Bronchial epithelial cell (primary cell): ENCODE data around the gene TSC22D4. TPM values are rescaled to one million over a fixed set of nuclear protein-coding genes. Genes with fewer than 3 reads are reported as not detected.
A peak's percentile ranks its signal among the peaks of the same experiment; 100 is the strongest.

ENCODE experiments used
- DNase-seq: peaks from one replicate; pipeline ENCODE4 v3.0.0-alpha.2; 2010; ENCODE audit warnings: low read depth
- FAIRE-seq: peaks from 2 replicates; lab custom pipeline; 2011; peaks lifted over from hg19 to GRCh38; lab: Jason Lieb, UNC
- H3K27me3 ChIP-seq: 2 replicates; pipeline ENCODE4 v1.5.1; 2011; ENCODE audit warnings: low read length; ENCODE audit not compliant: control insufficient read depth, insufficient read depth
- H3K36me3 ChIP-seq: 2 replicates; pipeline ENCODE4 v1.5.1; 2011; ENCODE audit warnings: low read length; ENCODE audit not compliant: control insufficient read depth, insufficient read depth
- H3K4me3 ChIP-seq: 2 replicates; pipeline ENCODE4 v1.5.1; 2011; ENCODE audit warnings: mild to moderate bottlenecking, low read depth, low read length, control low read depth
- total RNA-seq: library from RNA; depleted of rRNA; stranded (reverse); fragments of >200 nt; gene quantifications from 2 replicates; pipeline ENCODE4 v1.2.1, GENCODE V29; 2014
- TF ChIP-seq, protein P1 (sequence below): IDR thresholded peaks from 2 replicates; pipeline ENCODE4 v1.5.1; 2011; ENCODE audit warnings: mild to moderate bottlenecking, moderate library complexity, low read length, control low read depth, inconsistent platforms; ENCODE audit not compliant: insufficient read depth, severe bottlenecking

TSC22D4 gene
- total RNA-seq, 1 donor from 2014 or later, result 7.6 TPM

DNA sequence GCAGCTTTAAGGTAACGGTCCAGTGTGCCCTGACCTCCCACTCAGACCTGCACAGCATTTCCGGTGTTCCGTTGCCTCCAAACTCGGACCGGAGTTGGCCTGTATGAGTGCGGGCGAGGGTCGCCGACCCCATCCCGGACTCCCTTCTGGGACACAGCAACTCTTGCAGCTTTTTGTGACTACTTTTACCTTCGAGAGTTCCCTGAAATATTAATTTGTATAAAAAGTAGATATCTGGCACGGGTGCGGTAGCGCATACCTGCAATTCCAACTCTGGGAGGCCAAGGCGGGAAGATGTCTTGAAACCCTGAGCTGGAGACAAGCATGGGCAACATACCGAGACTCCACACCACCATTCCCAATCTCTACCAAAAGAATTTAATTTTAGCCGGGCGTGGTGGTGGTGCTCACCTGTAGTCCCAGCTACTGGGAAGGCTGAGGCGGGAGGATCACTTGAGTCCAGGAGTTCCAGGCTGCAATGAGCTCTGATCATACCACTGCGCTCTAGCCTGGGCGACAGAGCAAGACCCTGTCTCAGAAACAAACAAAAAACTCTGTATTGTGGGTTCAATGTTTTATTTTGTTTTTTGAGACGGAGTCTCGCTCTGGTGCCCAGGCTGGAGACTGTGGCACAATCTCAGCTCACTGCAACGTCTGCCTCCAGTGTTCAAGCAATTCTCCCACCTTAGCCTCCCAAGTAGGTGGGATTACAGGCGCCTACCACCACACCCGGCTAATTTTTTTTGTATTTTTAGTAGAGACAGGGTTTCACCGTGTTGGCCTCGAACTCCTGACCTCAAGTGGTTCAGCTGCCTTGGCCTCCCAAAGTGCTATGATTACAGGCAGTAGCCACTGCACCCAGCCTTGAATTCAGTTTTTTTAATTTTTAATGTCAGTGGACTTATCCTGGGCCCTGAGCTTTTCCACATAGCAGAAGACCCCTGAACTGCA, 41.6 kb downstream of the TSC22D4 start:
- no peak for DNase-seq
- H3K4me3 ChIP-seq, result peak overlapping the region; percentile 69
- peaks cover 7% of the 10 kb centered on the region for H3K36me3 ChIP-seq
- FAIRE-seq, result no peak
- TF ChIP-seq, protein P1, sequence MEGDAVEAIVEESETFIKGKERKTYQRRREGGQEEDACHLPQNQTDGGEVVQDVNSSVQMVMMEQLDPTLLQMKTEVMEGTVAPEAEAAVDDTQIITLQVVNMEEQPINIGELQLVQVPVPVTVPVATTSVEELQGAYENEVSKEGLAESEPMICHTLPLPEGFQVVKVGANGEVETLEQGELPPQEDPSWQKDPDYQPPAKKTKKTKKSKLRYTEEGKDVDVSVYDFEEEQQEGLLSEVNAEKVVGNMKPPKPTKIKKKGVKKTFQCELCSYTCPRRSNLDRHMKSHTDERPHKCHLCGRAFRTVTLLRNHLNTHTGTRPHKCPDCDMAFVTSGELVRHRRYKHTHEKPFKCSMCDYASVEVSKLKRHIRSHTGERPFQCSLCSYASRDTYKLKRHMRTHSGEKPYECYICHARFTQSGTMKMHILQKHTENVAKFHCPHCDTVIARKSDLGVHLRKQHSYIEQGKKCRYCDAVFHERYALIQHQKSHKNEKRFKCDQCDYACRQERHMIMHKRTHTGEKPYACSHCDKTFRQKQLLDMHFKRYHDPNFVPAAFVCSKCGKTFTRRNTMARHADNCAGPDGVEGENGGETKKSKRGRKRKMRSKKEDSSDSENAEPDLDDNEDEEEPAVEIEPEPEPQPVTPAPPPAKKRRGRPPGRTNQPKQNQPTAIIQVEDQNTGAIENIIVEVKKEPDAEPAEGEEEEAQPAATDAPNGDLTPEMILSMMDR, result no peak
- no peaks in the 10 kb centered on the region for H3K27me3 ChIP-seq

DNA sequence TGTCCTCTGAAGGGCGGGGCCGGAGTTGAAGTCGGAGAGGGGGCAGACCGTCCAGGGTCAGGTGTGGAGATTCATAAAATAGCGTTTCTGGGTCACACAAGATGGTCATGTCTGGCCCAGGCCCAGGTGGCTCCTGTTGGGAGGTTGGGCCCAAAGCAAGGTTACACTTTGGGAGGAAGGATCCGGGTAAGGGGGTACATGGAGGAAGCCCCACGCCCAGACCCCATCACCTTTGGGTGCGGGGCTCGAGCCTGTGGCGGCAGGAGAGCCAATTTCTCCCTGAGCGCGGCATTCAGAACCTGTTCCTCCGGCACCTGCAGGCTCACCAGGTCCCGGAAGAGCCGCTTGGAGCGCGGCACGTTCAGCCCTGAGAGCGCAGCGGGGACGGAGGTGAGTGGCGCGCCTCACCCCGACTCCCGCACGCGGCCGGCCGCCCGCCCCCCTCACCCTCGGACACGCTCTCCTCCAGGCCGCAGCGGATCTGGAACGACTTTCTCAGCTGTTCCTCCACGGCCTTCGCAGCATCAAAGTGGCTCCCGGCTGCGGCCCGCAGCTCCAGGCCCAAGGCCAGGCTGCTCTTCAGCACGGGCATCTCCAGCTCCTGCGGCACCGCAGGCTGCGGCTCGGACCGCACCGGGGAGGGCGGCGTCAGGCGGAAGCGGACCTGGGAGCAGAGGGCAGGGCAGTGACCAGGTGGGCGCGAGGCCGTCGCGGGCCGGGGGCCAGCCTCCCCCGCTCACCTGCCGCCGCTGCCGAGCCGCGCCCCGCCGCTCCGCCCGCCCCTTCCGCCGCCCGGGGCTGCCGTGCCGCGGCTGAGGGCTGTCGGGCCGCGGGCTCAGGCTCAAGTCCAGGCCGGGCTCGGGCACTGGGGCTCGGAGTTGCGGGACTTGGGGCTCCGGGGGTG, 43.4 kb downstream of the TSC22D4 start:
- Histone ChIP-seq H3K4me3 (peak overlapping the region; percentile 69), H3K36me3 (peaks cover 11% of the 10 kb centered on the region), H3K27me3 (no peaks in the 10 kb centered on the region)
- no peak for FAIRE-seq
- peak; percentile 24 for DNase-seq
- TF ChIP-seq, protein P1, result no peak

DNA sequence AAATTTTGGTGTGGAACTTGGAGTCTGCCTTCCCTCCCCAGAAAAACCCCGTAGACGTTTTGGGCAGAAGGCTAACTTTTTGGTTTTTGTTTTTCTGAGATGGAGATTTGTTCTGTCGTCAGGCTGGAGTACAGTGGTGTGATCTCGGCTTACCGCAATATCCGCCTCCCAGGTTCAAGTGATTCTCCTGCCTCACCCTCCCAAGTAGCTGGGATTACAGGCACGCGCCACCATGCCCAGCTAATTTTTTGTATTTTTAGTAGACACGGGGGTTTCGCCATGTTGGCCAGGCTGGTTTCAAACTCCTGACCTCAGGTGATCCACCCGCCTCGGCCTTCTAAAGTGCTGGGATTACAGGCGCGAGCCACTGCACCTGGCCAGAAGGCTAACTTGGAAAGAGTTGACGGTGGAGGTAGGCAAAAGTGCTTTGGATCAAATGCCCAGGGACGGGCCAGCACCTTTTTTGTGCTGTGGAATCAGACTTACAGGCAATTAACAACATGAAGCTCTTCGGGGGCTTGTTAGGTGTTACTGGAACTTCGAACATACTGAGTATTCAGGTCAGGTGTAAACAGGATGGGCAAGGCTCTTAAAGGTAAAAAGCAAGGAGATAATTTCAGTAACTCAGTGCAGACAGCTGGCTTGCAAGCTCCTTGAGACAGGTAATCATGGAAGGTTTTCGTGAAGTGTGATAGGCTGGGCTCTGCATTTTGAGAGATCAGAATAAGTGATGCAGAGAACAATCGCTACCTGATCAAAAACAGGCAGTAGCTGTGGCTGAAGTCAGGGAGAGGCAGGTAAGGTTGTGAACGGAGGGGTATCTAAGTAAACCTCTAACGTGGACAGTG, 44.5 kb downstream of the TSC22D4 start:
- peak overlapping the region; percentile 69 for H3K4me3 ChIP-seq
- peaks cover 11% of the 10 kb centered on the region for H3K36me3 ChIP-seq
- no peaks in the 10 kb centered on the region for H3K27me3 ChIP-seq
- no peak for DNase-seq
- TF ChIP-seq, protein P1, result no peak
- no peak for FAIRE-seq

DNA sequence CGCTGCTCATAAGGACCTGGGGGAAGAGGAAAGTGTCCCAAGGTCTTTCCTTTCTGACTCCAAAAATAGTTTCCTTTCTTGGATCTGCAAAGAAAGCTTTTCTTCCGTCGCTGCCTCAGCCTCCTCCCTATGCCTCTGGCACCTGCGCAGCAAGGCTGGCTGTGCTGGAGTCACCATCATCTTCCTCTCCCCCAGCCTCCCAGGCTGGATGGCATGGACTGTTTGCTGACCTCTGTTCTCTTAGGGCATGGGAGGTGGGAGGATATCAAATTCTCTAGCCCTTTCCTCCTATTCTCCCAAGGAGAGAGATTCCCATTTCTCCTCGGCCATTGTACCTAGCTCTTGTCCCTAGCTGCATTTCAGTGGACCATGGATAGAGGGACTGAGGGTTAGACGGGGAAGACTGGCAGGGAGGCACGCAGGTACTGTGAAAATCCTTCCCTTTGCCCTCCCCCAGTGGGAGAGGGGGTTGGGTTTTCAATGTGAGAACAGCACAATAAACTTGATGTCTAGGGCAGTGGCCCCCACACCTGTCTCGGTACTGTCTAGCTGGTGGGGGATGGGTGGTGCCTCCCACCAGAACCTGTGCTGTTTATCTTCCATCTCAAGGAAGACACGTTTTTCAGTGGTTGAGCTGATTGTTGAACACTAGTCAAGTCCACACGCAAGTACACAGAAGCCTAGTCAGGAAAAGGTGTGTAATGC, 45.3 kb downstream of the TSC22D4 start:
- no peaks in the 10 kb centered on the region for H3K27me3 ChIP-seq
- TF ChIP-seq, protein P1, result no peak
- peaks cover 11% of the 10 kb centered on the region for H3K36me3 ChIP-seq
- no peak overlapping the region for H3K4me3 ChIP-seq
- DNase-seq (no peak), FAIRE-seq (no peak)

DNA sequence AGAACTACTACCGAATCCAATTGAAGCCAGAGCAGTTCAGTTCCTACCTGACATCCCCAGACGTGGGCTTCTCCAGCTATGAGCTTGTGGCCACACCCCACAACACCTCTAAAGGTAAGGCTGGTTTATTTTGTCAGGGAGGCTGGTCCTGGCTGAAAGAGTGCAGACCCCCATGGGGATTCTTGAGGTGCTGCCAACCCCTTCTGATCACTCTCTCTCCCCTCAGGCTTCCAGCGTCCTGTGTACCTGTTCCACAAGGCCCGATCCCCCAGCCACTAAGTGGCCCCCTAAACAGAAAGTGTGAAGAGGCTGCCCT, 45.8 kb downstream of the TSC22D4 start:
- TF ChIP-seq, protein P1, result no peak
- DNase-seq (no peak), FAIRE-seq (no peak)
- Histone ChIP-seq H3K27me3 (no peaks in the 10 kb centered on the region), H3K36me3 (peaks cover 11% of the 10 kb centered on the region), H3K4me3 (no peak overlapping the region)
